Measurements from ENCODE around the gene CNTNAP2.

Gene CNTNAP2

GRCh38 chr7:148319316-148319808 lies 2202.8 kb downstream of the CNTNAP2 start:
- TF ChIP-seq, protein P1, sequence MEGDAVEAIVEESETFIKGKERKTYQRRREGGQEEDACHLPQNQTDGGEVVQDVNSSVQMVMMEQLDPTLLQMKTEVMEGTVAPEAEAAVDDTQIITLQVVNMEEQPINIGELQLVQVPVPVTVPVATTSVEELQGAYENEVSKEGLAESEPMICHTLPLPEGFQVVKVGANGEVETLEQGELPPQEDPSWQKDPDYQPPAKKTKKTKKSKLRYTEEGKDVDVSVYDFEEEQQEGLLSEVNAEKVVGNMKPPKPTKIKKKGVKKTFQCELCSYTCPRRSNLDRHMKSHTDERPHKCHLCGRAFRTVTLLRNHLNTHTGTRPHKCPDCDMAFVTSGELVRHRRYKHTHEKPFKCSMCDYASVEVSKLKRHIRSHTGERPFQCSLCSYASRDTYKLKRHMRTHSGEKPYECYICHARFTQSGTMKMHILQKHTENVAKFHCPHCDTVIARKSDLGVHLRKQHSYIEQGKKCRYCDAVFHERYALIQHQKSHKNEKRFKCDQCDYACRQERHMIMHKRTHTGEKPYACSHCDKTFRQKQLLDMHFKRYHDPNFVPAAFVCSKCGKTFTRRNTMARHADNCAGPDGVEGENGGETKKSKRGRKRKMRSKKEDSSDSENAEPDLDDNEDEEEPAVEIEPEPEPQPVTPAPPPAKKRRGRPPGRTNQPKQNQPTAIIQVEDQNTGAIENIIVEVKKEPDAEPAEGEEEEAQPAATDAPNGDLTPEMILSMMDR (conservative IDR thresholded peaks at IDR 0.05; ENCODE audit: low read depth, low read length): no peak
- H3K79me2 ChIP-seq (ENCODE audit: insufficient read depth, low read depth): no peaks in the 10 kb centered on the region
- H3K4me2 ChIP-seq: no peak overlapping the region
- H2AFZ ChIP-seq (ENCODE audit: low read depth): no peak overlapping the region
- no peaks in the 10 kb centered on the region for H3K27me3 ChIP-seq (ENCODE audit: insufficient read depth, low read depth)
- H3K9ac ChIP-seq: no peak overlapping the region
- no peak overlapping the region for H3K4me3 ChIP-seq (IDR thresholded peaks at IDR 0.05; ENCODE audit: insufficient read depth, low read depth, low read length)
- H3K36me3 ChIP-seq (ENCODE audit: insufficient read depth): no peaks in the 10 kb centered on the region
- H4K20me1 ChIP-seq (ENCODE audit: insufficient read depth): no peaks in the 10 kb centered on the region
- no peaks in the 10 kb centered on the region for H3K4me1 ChIP-seq (ENCODE audit: low read depth, poor library complexity, severe bottlenecking)
- H3K27ac ChIP-seq: no peak overlapping the region

- Histone ChIP-seq H3K36me3 (ENCODE audit: insufficient read depth) (no peaks in the 10 kb centered on the region), H2AFZ (ENCODE audit: low read depth) (no peak overlapping the region), H3K27me3 (ENCODE audit: insufficient read depth, low read depth) (no peaks in the 10 kb centered on the region), H3K4me2 (no peak overlapping the region), H3K79me2 (ENCODE audit: insufficient read depth, low read depth) (no peaks in the 10 kb centered on the region), H3K4me3 (IDR thresholded peaks at IDR 0.05; ENCODE audit: insufficient read depth, low read depth, low read length) (no peak overlapping the region), H3K9ac (no peak overlapping the region), H4K20me1 (ENCODE audit: insufficient read depth) (no peaks in the 10 kb centered on the region), H3K4me1 (ENCODE audit: low read depth, poor library complexity, severe bottlenecking) (no peaks in the 10 kb centered on the region), H3K27ac (no peak overlapping the region)
- TF ChIP-seq, protein P1 (conservative IDR thresholded peaks at IDR 0.05; ENCODE audit: low read depth, low read length): no peak
These were observed 2208.6 kb downstream of the CNTNAP2 start for GRCh38 chr7:148325208-148325607.

GRCh38 chr7:148327379-148327778 lies 2210.8 kb downstream of the CNTNAP2 start:
- Histone ChIP-seq H3K27me3 (ENCODE audit: insufficient read depth, low read depth) (no peaks in the 10 kb centered on the region), H3K4me3 (IDR thresholded peaks at IDR 0.05; ENCODE audit: insufficient read depth, low read depth, low read length) (no peak overlapping the region), H2AFZ (ENCODE audit: low read depth) (no peak overlapping the region), H3K27ac (no peak overlapping the region), H3K79me2 (ENCODE audit: insufficient read depth, low read depth) (no peaks in the 10 kb centered on the region), H3K4me1 (ENCODE audit: low read depth, poor library complexity, severe bottlenecking) (no peaks in the 10 kb centered on the region), H3K36me3 (ENCODE audit: insufficient read depth) (no peaks in the 10 kb centered on the region), H3K9ac (no peak overlapping the region), H4K20me1 (ENCODE audit: insufficient read depth) (no peaks in the 10 kb centered on the region), H3K4me2 (no peak overlapping the region)
- TF ChIP-seq, protein P1 (conservative IDR thresholded peaks at IDR 0.05; ENCODE audit: low read depth, low read length): no peak

DNA sequence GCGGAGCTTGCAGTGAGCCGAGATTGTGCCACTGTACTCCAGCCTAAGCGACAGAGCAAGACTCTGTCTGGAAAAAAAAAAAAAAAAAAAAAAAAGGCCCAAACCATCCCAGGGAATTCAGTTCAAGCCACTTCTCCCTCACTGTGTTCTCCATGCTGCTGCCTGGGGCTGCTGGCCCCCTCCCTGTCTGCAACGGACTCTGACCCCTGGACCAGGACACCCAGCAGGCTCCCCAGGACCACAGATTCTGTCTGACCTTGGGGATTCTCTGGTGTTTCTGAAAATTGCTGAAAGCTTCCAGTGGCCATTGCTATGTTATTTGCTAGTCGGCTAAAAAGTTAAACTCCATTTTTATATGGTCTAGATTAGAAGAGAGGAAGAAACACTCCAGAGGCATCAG lies 2212.3 kb downstream of the CNTNAP2 start:
- no peak overlapping the region for H3K4me2 ChIP-seq
- no peaks in the 10 kb centered on the region for H3K27me3 ChIP-seq (ENCODE audit: insufficient read depth, low read depth)
- H3K79me2 ChIP-seq (ENCODE audit: insufficient read depth, low read depth): no peaks in the 10 kb centered on the region
- H3K27ac ChIP-seq: no peak overlapping the region
- no peak overlapping the region for H2AFZ ChIP-seq (ENCODE audit: low read depth)
- TF ChIP-seq, protein P1 (conservative IDR thresholded peaks at IDR 0.05; ENCODE audit: low read depth, low read length): no peak
- H3K4me3 ChIP-seq (IDR thresholded peaks at IDR 0.05; ENCODE audit: insufficient read depth, low read depth, low read length): no peak overlapping the region
- H4K20me1 ChIP-seq (ENCODE audit: insufficient read depth): no peaks in the 10 kb centered on the region
- H3K4me1 ChIP-seq (ENCODE audit: low read depth, poor library complexity, severe bottlenecking): no peaks in the 10 kb centered on the region
- H3K36me3 ChIP-seq (ENCODE audit: insufficient read depth): no peaks in the 10 kb centered on the region
- no peak overlapping the region for H3K9ac ChIP-seq

Measured in KMS-11 (cell line).